HTR-8/SVneo (cell line): ENCODE data around the gene ULBP2.
"Not testable (repeated sequence)": the region's sequence is repeated elsewhere in the genome, so short reads cannot be mapped to it uniquely, and the experiment has no call there.

Experiments used
- DNase-seq: peaks from one replicate; pipeline ENCODE4 v3.0.0; 2011; ENCODE audit warnings: low spot score, mixed read lengths; ENCODE audit not compliant: insufficient read length
- FAIRE-seq: peaks from 2 replicates; lab custom pipeline; 2011; peaks lifted over from hg19 to GRCh38; lab: Jason Lieb, UNC

The ULBP2 gene

GRCh38 chr6:149907317-149907716 is 34.5 kb upstream of the ULBP2 start:
- DNase-seq, result no peak
- no peak for FAIRE-seq

GRCh38 chr6:149908480-149908879 is 33.3 kb upstream of the ULBP2 start:
- FAIRE-seq, result not testable (repeated sequence)

GRCh38 chr6:149909701-149910470 is 31.9 kb upstream of the ULBP2 start:
- no peak for FAIRE-seq
- DNase-seq, result no peak

More at GRCh38 chr6:149908480-149908879, 33.3 kb upstream of the ULBP2 start:
- DNase-seq, result not testable (repeated sequence)

GRCh38 chr6:149910721-149911151 is 31.1 kb upstream of the ULBP2 start:
- FAIRE-seq, result no peak

GRCh38 chr6:149912680-149913079 is 29.1 kb upstream of the ULBP2 start:
- DNase-seq, FAIRE-seq: not testable (repeated sequence)

More at GRCh38 chr6:149910721-149911151, 31.1 kb upstream of the ULBP2 start:
- no peak for DNase-seq

- FAIRE-seq (no peak), DNase-seq (no peak)
Observed at GRCh38 chr6:149913085-149913484, 28.7 kb upstream of the ULBP2 start.

- DNase-seq, result no peak
- peak; percentile 49 for FAIRE-seq
Observed at GRCh38 chr6:149913540-149914240, 28.1 kb upstream of the ULBP2 start.

GRCh38 chr6:149915970-149916865 is 25.6 kb upstream of the ULBP2 start:
- FAIRE-seq, result no peak

GRCh38 chr6:149917679-149918078 is 24.1 kb upstream of the ULBP2 start:
- FAIRE-seq (no peak), DNase-seq (no peak)

More at GRCh38 chr6:149915970-149916865, 25.6 kb upstream of the ULBP2 start:
- no peak for DNase-seq

GRCh38 chr6:149918151-149918905 is 23.5 kb upstream of the ULBP2 start:
- DNase-seq (no peak), FAIRE-seq (no peak)

- FAIRE-seq, DNase-seq: not testable (repeated sequence)
Observed at GRCh38 chr6:149919126-149919833, 22.5 kb upstream of the ULBP2 start.

GRCh38 chr6:149919834-149920225 is 22.0 kb upstream of the ULBP2 start:
- FAIRE-seq (no peak), DNase-seq (no peak)

- DNase-seq (no peak), FAIRE-seq (no peak)
Observed at GRCh38 chr6:149921361-149921760, 20.5 kb upstream of the ULBP2 start.

- FAIRE-seq, DNase-seq: not testable (repeated sequence)
Observed at GRCh38 chr6:149922091-149922490, 19.7 kb upstream of the ULBP2 start.

- peak; percentile 91 for DNase-seq
- peak; percentile 74 for FAIRE-seq
Observed at GRCh38 chr6:149922642-149923326, 19.0 kb upstream of the ULBP2 start, which contains the start of gene RAET1G. TSS of gene RAET1G (minus strand) at chr6:149923121. CDS start at chr6:149923010, 111 bp downstream.

GRCh38 chr6:149923327-149923986 is 18.4 kb upstream of the ULBP2 start:
- no peak for FAIRE-seq
- no peak for DNase-seq

GRCh38 chr6:149924206-149924932 is 17.4 kb upstream of the ULBP2 start:
- FAIRE-seq (no peak), DNase-seq (no peak)
